Stimulated activated CD4-positive, alpha-beta T cell treated with anti-CD3 and anti-CD28 coated beads, Interleukin-1b, Interleukin-23, amount 100 ng/mL, for 1 hour (primary cell): Measurements from ENCODE around the gene GABBR2.

Experiments used
- DNase-seq, 2 donors: peaks; one replicate each; pipeline ENCODE4 v3.0.0-alpha.2; 2020; ENCODE audit warnings: low read depth in 2 of 2

The GABBR2 gene

GRCh38 chr9:98260635-98261034, 448.1 kb downstream of the GABBR2 start:
- no peak for DNase-seq

- no peak for DNase-seq
Observed at GRCh38 chr9:98259791-98260190, 448.9 kb downstream of the GABBR2 start.

- DNase-seq = no peak
Observed at GRCh38 chr9:98256756-98257155, 452.0 kb downstream of the GABBR2 start.

- DNase-seq = peak; percentile 96
Observed at GRCh38 chr9:98255578-98256296, 453.0 kb downstream of the GABBR2 start, which contains the start of gene TBC1D2. Gene TBC1D2, minus strand, starts transcription at chr9:98255649. Its CDS starts 108 bp downstream, at chr9:98255541.

GRCh38 chr9:98255061-98255577, 453.6 kb downstream of the GABBR2 start:
- peak in 1 of 2 donors; percentile 12 for DNase-seq

- no peak for DNase-seq
Observed at GRCh38 chr9:98254228-98255060, 454.3 kb downstream of the GABBR2 start.

- DNase-seq = no peak
Observed at GRCh38 chr9:98253565-98253964, 455.2 kb downstream of the GABBR2 start.

- no peak for DNase-seq
Observed at GRCh38 chr9:98251551-98251950, 457.2 kb downstream of the GABBR2 start.

GRCh38 chr9:98249771-98250170, 459.0 kb downstream of the GABBR2 start:
- no peak for DNase-seq

GRCh38 chr9:98248737-98249474, 459.8 kb downstream of the GABBR2 start:
- DNase-seq = no peak

- DNase-seq = no peak
Observed at GRCh38 chr9:98247831-98248657, 460.7 kb downstream of the GABBR2 start.

GRCh38 chr9:98242426-98242825, 466.3 kb downstream of the GABBR2 start:
- no peak for DNase-seq

GRCh38 chr9:98241357-98242300, 467.1 kb downstream of the GABBR2 start:
- DNase-seq = no peak

GRCh38 chr9:98240475-98240874, 468.3 kb downstream of the GABBR2 start:
- DNase-seq = no peak
